Panc1 (cell line): Measurements from ENCODE around the gene SPTBN1.

Experiments
- CTCF ChIP-seq: fragments of 450-650 bp; IDR thresholded peaks from 2 replicates; pipeline ENCODE4 v1.5.1; 2017; ENCODE audit warnings: mild to moderate bottlenecking
- POLR2AphosphoS5 ChIP-seq: IDR thresholded peaks from 2 replicates; pipeline ENCODE4 v1.6.1; 2012; ENCODE audit warnings: mild to moderate bottlenecking, low read depth, low read length, moderate library complexity
- SIN3A ChIP-seq: IDR thresholded peaks from 2 replicates; pipeline ENCODE4 v1.6.1; 2012; ENCODE audit warnings: low read depth, mild to moderate bottlenecking, low read length, moderate library complexity, borderline replicate concordance; ENCODE audit not compliant: insufficient read depth
- TCF7L2 ChIP-seq: IDR thresholded peaks from 2 replicates; pipeline ENCODE4 v1.6.1; 2011; ENCODE audit warnings: mild to moderate bottlenecking, low read depth, low read length, inconsistent platforms
- TF ChIP-seq, protein P1 (sequence below), 2 experiments: IDR thresholded peaks; 2 replicates each; pipeline ENCODE4 v1.6.1; 2011 to 2012; ENCODE audit warnings: low read depth in 2 of 2, control low read depth in 1 of 2, low read length in 1 of 2, mild to moderate bottlenecking in 1 of 2, moderate library complexity in 1 of 2; ENCODE audit not compliant: insufficient read depth in 1 of 2

GRCh38 chr2:54534625-54535024 lies 78.5 kb downstream of the SPTBN1 start:
- TF ChIP-seq POLR2AphosphoS5 (no peak), CTCF (no peak), SIN3A (no peak), TCF7L2 (no peak)
- TF ChIP-seq, protein P1, sequence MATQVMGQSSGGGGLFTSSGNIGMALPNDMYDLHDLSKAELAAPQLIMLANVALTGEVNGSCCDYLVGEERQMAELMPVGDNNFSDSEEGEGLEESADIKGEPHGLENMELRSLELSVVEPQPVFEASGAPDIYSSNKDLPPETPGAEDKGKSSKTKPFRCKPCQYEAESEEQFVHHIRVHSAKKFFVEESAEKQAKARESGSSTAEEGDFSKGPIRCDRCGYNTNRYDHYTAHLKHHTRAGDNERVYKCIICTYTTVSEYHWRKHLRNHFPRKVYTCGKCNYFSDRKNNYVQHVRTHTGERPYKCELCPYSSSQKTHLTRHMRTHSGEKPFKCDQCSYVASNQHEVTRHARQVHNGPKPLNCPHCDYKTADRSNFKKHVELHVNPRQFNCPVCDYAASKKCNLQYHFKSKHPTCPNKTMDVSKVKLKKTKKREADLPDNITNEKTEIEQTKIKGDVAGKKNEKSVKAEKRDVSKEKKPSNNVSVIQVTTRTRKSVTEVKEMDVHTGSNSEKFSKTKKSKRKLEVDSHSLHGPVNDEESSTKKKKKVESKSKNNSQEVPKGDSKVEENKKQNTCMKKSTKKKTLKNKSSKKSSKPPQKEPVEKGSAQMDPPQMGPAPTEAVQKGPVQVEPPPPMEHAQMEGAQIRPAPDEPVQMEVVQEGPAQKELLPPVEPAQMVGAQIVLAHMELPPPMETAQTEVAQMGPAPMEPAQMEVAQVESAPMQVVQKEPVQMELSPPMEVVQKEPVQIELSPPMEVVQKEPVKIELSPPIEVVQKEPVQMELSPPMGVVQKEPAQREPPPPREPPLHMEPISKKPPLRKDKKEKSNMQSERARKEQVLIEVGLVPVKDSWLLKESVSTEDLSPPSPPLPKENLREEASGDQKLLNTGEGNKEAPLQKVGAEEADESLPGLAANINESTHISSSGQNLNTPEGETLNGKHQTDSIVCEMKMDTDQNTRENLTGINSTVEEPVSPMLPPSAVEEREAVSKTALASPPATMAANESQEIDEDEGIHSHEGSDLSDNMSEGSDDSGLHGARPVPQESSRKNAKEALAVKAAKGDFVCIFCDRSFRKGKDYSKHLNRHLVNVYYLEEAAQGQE (IDR thresholded peaks at IDR 0.05; ENCODE audit: insufficient read depth in 1 of 2, low read depth in 2 of 2, low read length in 1 of 2): no peak
